Activated CD8-positive, alpha-beta memory T cell treated with anti-CD3 and anti-CD28 coated beads, Interleukin-2, amount 50 U/mL, for 24 hours (primary cell): ENCODE measurements around the gene ANGPTL2.

Experiments used
- DNase-seq: peaks from one replicate; pipeline ENCODE4 v3.0.0-alpha.2; 2020; ENCODE audit errors: extremely low read depth

Gene ANGPTL2

GRCh38 chr9:127136880-127137639 lies 14.6 kb upstream of the ANGPTL2 start:
- no peak for DNase-seq

- DNase-seq, result no peak
These were observed 13.8 kb upstream of the ANGPTL2 start for GRCh38 chr9:127136081-127136879.

- no peak for DNase-seq
These were observed 12.8 kb upstream of the ANGPTL2 start for GRCh38 chr9:127135056-127135745.

- no peak for DNase-seq
These were observed 11.3 kb upstream of the ANGPTL2 start for GRCh38 chr9:127133739-127134167.

- no peak for DNase-seq
These were observed 10.6 kb upstream of the ANGPTL2 start for GRCh38 chr9:127132921-127133647.

- no peak for DNase-seq
These were observed 9.9 kb upstream of the ANGPTL2 start for GRCh38 chr9:127132375-127132774.

GRCh38 chr9:127131871-127132270 lies 9.4 kb upstream of the ANGPTL2 start:
- no peak for DNase-seq

GRCh38 chr9:127130661-127131538 lies 8.5 kb upstream of the ANGPTL2 start:
- DNase-seq, result no peak

GRCh38 chr9:127130235-127130634 lies 7.8 kb upstream of the ANGPTL2 start:
- DNase-seq, result no peak

- no peak for DNase-seq
These were observed 7.3 kb upstream of the ANGPTL2 start for GRCh38 chr9:127129718-127130085.

GRCh38 chr9:127129073-127129717 lies 6.8 kb upstream of the ANGPTL2 start:
- no peak for DNase-seq

GRCh38 chr9:127128341-127129072 lies 6.1 kb upstream of the ANGPTL2 start:
- no peak for DNase-seq

- no peak for DNase-seq
These were observed 4.5 kb upstream of the ANGPTL2 start for GRCh38 chr9:127126971-127127370.

- DNase-seq, result no peak
These were observed 2.4 kb upstream of the ANGPTL2 start for GRCh38 chr9:127124792-127125191.

GRCh38 chr9:127124111-127124531 lies 1.7 kb upstream of the ANGPTL2 start:
- DNase-seq, result no peak

GRCh38 chr9:127123064-127123890 lies 842 bp upstream of the ANGPTL2 start:
- DNase-seq, result no peak

GRCh38 chr9:127121628-127122175 lies 733 bp downstream of the ANGPTL2 start:
- no peak for DNase-seq

GRCh38 chr9:127119320-127119709 lies 3.1 kb downstream of the ANGPTL2 start:
- DNase-seq, result no peak
